Measurements from ENCODE around the gene STRA8. TPM values are rescaled to one million over a fixed set of nuclear protein-coding genes. Genes with fewer than 3 reads are reported as not detected.

STRA8 gene
- total RNA-seq, 2 experiments from 2014 or later: not detected

- Mint-ChIP-seq H3K27me3 (peaks cover 6% of the 10 kb centered on the region), H3K4me3 (no peak overlapping the region), H3K9me3 (peaks cover 24% of the 10 kb centered on the region), H3K27ac (no peak overlapping the region), H3K4me1 (ENCODE audit: low read depth) (no peaks in the 10 kb centered on the region), H3K36me3 (no peaks in the 10 kb centered on the region)
- POLR2A ChIA-PET: no interaction called here
- no peak for DNase-seq
- intact Hi-C loops (cut with micrococcal nuclease): no loop called here
- CTCF ChIA-PET: interaction anchor here (3.1 kb wide), 1 partner anchor 12 kb away, joined by 20 read pairs; no protein-coding TSS in a partner anchor
These were observed 29.1 kb downstream of the STRA8 start for GRCh38 chr7:135262623-135263320.

- H3K9me3 Mint-ChIP-seq: peaks cover 24% of the 10 kb centered on the region
- no peak overlapping the region for H3K27ac Mint-ChIP-seq
- H3K4me1 Mint-ChIP-seq (ENCODE audit: low read depth): no peaks in the 10 kb centered on the region
- intact Hi-C loops (cut with micrococcal nuclease): no loop called here
- DNase-seq: no peak
- ChIA-PET CTCF (interaction anchor here (3.1 kb wide), 1 partner anchor 11 kb away, joined by 20 read pairs; no protein-coding TSS in a partner anchor), POLR2A (no interaction called here)
- no peaks in the 10 kb centered on the region for H3K36me3 Mint-ChIP-seq
- H3K27me3 Mint-ChIP-seq: peaks cover 6% of the 10 kb centered on the region
- H3K4me3 Mint-ChIP-seq: no peak overlapping the region
These were observed 29.8 kb downstream of the STRA8 start for GRCh38 chr7:135263321-135263970.

- Mint-ChIP-seq H3K36me3 (no peaks in the 10 kb centered on the region), H3K27me3 (peaks cover 6% of the 10 kb centered on the region), H3K9me3 (peaks cover 24% of the 10 kb centered on the region), H3K4me1 (ENCODE audit: low read depth) (no peaks in the 10 kb centered on the region), H3K27ac (no peak overlapping the region), H3K4me3 (no peak overlapping the region)
- ChIA-PET POLR2A (no interaction called here), CTCF (interaction anchor here (2.0 to 3.1 kb wide), 2 partner anchors 9 kb away, joined by 7 to 20 read pairs; no protein-coding TSS in a partner anchor)
- intact Hi-C loops (cut with micrococcal nuclease): no loop called here
- no peak for DNase-seq
These were observed 32.0 kb downstream of the STRA8 start for GRCh38 chr7:135265637-135266036.

GRCh38 chr7:135269921-135270320 is 36.3 kb downstream of the STRA8 start:
- no peak for DNase-seq
- Mint-ChIP-seq H3K9me3 (peaks cover 10% of the 10 kb centered on the region), H3K4me1 (ENCODE audit: low read depth) (no peaks in the 10 kb centered on the region), H3K27ac (no peak overlapping the region), H3K36me3 (no peaks in the 10 kb centered on the region), H3K27me3 (peaks cover 1% of the 10 kb centered on the region), H3K4me3 (no peak overlapping the region)
- CTCF ChIA-PET: no interaction called here
- POLR2A ChIA-PET: no interaction called here
- intact Hi-C loops (cut with micrococcal nuclease): no loop called here

GRCh38 chr7:135270577-135271254 is 37.1 kb downstream of the STRA8 start:
- CTCF ChIA-PET: no interaction called here
- no peak for DNase-seq
- Mint-ChIP-seq H3K27me3 (peaks cover 1% of the 10 kb centered on the region), H3K4me3 (no peak overlapping the region), H3K4me1 (ENCODE audit: low read depth) (no peaks in the 10 kb centered on the region), H3K27ac (no peak overlapping the region), H3K36me3 (no peaks in the 10 kb centered on the region), H3K9me3 (peaks cover 5% of the 10 kb centered on the region)
- intact Hi-C loops (cut with micrococcal nuclease): no loop called here
- POLR2A ChIA-PET: no interaction called here

GRCh38 chr7:135271255-135271615 is 37.6 kb downstream of the STRA8 start:
- H3K27me3 Mint-ChIP-seq: peaks cover 1% of the 10 kb centered on the region
- H3K36me3 Mint-ChIP-seq: no peaks in the 10 kb centered on the region
- intact Hi-C loops (cut with micrococcal nuclease): no loop called here
- H3K4me3 Mint-ChIP-seq: no peak overlapping the region
- peaks cover 4% of the 10 kb centered on the region for H3K9me3 Mint-ChIP-seq
- ChIA-PET POLR2A (no interaction called here), CTCF (no interaction called here)
- no peak for DNase-seq
- no peaks in the 10 kb centered on the region for H3K4me1 Mint-ChIP-seq (ENCODE audit: low read depth)
- no peak overlapping the region for H3K27ac Mint-ChIP-seq

- Mint-ChIP-seq H3K4me1 (ENCODE audit: low read depth) (no peaks in the 10 kb centered on the region), H3K9me3 (no peaks in the 10 kb centered on the region), H3K36me3 (no peaks in the 10 kb centered on the region), H3K27ac (no peak overlapping the region), H3K4me3 (no peak overlapping the region), H3K27me3 (no peaks in the 10 kb centered on the region)
- DNase-seq: no peak
- ChIA-PET CTCF (no interaction called here), POLR2A (no interaction called here)
- intact Hi-C loops (cut with micrococcal nuclease): no loop called here
These were observed 38.7 kb downstream of the STRA8 start for GRCh38 chr7:135272303-135272702.

- intact Hi-C loops (cut with micrococcal nuclease): no loop called here
- H3K4me3 Mint-ChIP-seq: no peak overlapping the region
- H3K36me3 Mint-ChIP-seq: no peaks in the 10 kb centered on the region
- no peaks in the 10 kb centered on the region for H3K9me3 Mint-ChIP-seq
- H3K27ac Mint-ChIP-seq: no peak overlapping the region
- POLR2A ChIA-PET: no interaction called here
- DNase-seq: no peak
- CTCF ChIA-PET: interaction anchor here (0.9 to 3.2 kb wide), 17 partner anchors 9 to 726 kb away, joined by 3 to 45 read pairs (median 7); no protein-coding TSS in a partner anchor
- H3K4me1 Mint-ChIP-seq (ENCODE audit: low read depth): no peaks in the 10 kb centered on the region
- no peaks in the 10 kb centered on the region for H3K27me3 Mint-ChIP-seq
These were observed 39.9 kb downstream of the STRA8 start for GRCh38 chr7:135273581-135273980.

GRCh38 chr7:135274495-135275268 is 41.0 kb downstream of the STRA8 start:
- H3K4me3 Mint-ChIP-seq: no peak overlapping the region
- H3K9me3 Mint-ChIP-seq: peaks cover 3% of the 10 kb centered on the region
- H3K27ac Mint-ChIP-seq: no peak overlapping the region
- no peaks in the 10 kb centered on the region for H3K27me3 Mint-ChIP-seq
- ChIA-PET POLR2A (no interaction called here), CTCF (interaction anchor here (0.6 to 3.2 kb wide), 62 partner anchors 8 to 1017 kb away, joined by 3 to 45 read pairs (median 4); no protein-coding TSS in a partner anchor)
- H3K4me1 Mint-ChIP-seq (ENCODE audit: low read depth): no peaks in the 10 kb centered on the region
- H3K36me3 Mint-ChIP-seq: no peaks in the 10 kb centered on the region
- intact Hi-C loops (cut with micrococcal nuclease): no loop called here
- DNase-seq: peak; percentile 84

- H3K36me3 Mint-ChIP-seq: no peaks in the 10 kb centered on the region
- no peaks in the 10 kb centered on the region for H3K4me1 Mint-ChIP-seq (ENCODE audit: low read depth)
- H3K27me3 Mint-ChIP-seq: peaks cover 5% of the 10 kb centered on the region
- intact Hi-C loops (cut with micrococcal nuclease): no loop called here
- H3K9me3 Mint-ChIP-seq: peaks cover 3% of the 10 kb centered on the region
- no peak overlapping the region for H3K4me3 Mint-ChIP-seq
- no peak for DNase-seq
- ChIA-PET CTCF (interaction anchor here (0.6 to 3.2 kb wide), 10 partner anchors 9 to 369 kb away, joined by 3 to 45 read pairs (median 6); no protein-coding TSS in a partner anchor), POLR2A (no interaction called here)
- H3K27ac Mint-ChIP-seq: no peak overlapping the region
These were observed 42.4 kb downstream of the STRA8 start for GRCh38 chr7:135275971-135276580.

GRCh38 chr7:135277161-135277560 is 43.5 kb downstream of the STRA8 start:
- Mint-ChIP-seq H3K9me3 (peaks cover 3% of the 10 kb centered on the region), H3K4me1 (ENCODE audit: low read depth) (peaks cover 8% of the 10 kb centered on the region), H3K4me3 (no peak overlapping the region), H3K36me3 (no peaks in the 10 kb centered on the region), H3K27ac (no peak overlapping the region), H3K27me3 (peaks cover 10% of the 10 kb centered on the region)
- intact Hi-C loops (cut with micrococcal nuclease): no loop called here
- CTCF ChIA-PET: interaction anchor here (5.9 kb wide), 1 partner anchor 58 kb away, joined by 84 read pairs; no protein-coding TSS in a partner anchor
- POLR2A ChIA-PET: no interaction called here
- DNase-seq: no peak

Measured in activated CD4-positive, alpha-beta memory T cell treated with anti-CD3 and anti-CD28 coated beads for 36 hours (primary cell).